Colonic mucosa (tissue), 4 donors: Measurements from ENCODE around the gene GAA. TPM values are rescaled to one million over a fixed set of nuclear protein-coding genes. Genes with fewer than 3 reads are reported as not detected.
A peak's percentile ranks its signal among the peaks of the same experiment; 100 is the strongest.

Experiments
- DNase-seq: peaks from one replicate; pipeline ENCODE4 v3.0.0-alpha.2; 2020
- H3K27ac ChIP-seq: fragments of 200-600 bp; one replicate; pipeline ENCODE4 v1.8.0; 2021
- H3K27me3 ChIP-seq: fragments of 200-600 bp; one replicate; pipeline ENCODE4 v1.8.0; 2021
- H3K36me3 ChIP-seq: fragments of 200-600 bp; one replicate; pipeline ENCODE4 v1.8.0; 2021
- H3K4me1 ChIP-seq: fragments of 200-600 bp; one replicate; pipeline ENCODE4 v1.8.0; 2021; ENCODE audit warnings: mild to moderate bottlenecking
- H3K4me3 ChIP-seq: fragments of 200-600 bp; one replicate; pipeline ENCODE4 v1.8.0; 2021
- H3K9ac ChIP-seq, 2 donors: one replicate each; pipeline ENCODE4 v1.7.0; 2013; ENCODE audit warnings: control low read depth in 2 of 2, low read depth in 2 of 2, low read length in 2 of 2
- H3K9me3 ChIP-seq: fragments of 200-600 bp; one replicate; pipeline ENCODE4 v1.8.0; 2021
- CTCF ChIP-seq: fragments of 200-600 bp; IDR thresholded peaks from one replicate; pipeline ENCODE4 v1.8.0; 2022; ENCODE audit warnings: antibody characterized with exemption, mild to moderate bottlenecking
- intact Hi-C: fragments of 100-400 bp; cut with DNase I; formaldehyde crosslinking; loops from one replicate; pipeline ENCODE4 v1.14.1; 2022
- total RNA-seq, 2 donors: library from RNA; stranded (reverse); fragmentation: NEBNext Ultra II Directional in 1 of 2; extraction: Animal tissue kit (Norgen Biotek cat#: 25700) in 1 of 2; gene quantifications; one replicate each; pipeline ENCODE4 v1.2.1, GENCODE V29; 2021
- donor health status: healthy.
- donor health status: DM: no; HTN: no; CAD: no.
- donor health status: DM: no; HTN: no; CAD: no.

The GAA gene
- total RNA-seq, 2 donors from 2014 or later, result 34.0 to 59.4 TPM

- DNase-seq, result no peak
- Histone ChIP-seq H3K4me3 (no peak overlapping the region), H3K4me1 (no peaks in the 10 kb centered on the region), H3K9ac (no peak overlapping the region), H3K27me3 (no peaks in the 10 kb centered on the region), H3K9me3 (no peaks in the 10 kb centered on the region), H3K27ac (no peak overlapping the region), H3K36me3 (peaks cover 22% of the 10 kb centered on the region)
- intact Hi-C loops, result no loop called here
- TF ChIP-seq CTCF, result no peak
Observed at GRCh38 chr17:80130992-80131391, 29.6 kb downstream of the GAA start.

GRCh38 chr17:80132906-80133625 lies 31.7 kb downstream of the GAA start:
- Histone ChIP-seq H3K27me3 (no peaks in the 10 kb centered on the region), H3K36me3 (peaks cover 37% of the 10 kb centered on the region), H3K9me3 (no peaks in the 10 kb centered on the region), H3K4me1 (no peaks in the 10 kb centered on the region), H3K4me3 (no peak overlapping the region), H3K9ac (no peak overlapping the region), H3K27ac (no peak overlapping the region)
- intact Hi-C loops, result no loop called here
- no peak for TF ChIP-seq CTCF
- DNase-seq, result no peak

- H3K4me1 ChIP-seq, result no peaks in the 10 kb centered on the region
- H3K9ac ChIP-seq, result no peak overlapping the region
- H3K36me3 ChIP-seq, result peaks cover 39% of the 10 kb centered on the region
- no peak overlapping the region for H3K4me3 ChIP-seq
- H3K27ac ChIP-seq, result no peak overlapping the region
- no peaks in the 10 kb centered on the region for H3K27me3 ChIP-seq
- no peak for DNase-seq
- no peak for TF ChIP-seq CTCF
- H3K9me3 ChIP-seq, result no peaks in the 10 kb centered on the region
- intact Hi-C loops, result no loop called here
Observed at GRCh38 chr17:80133626-80133970, 32.2 kb downstream of the GAA start.

- H3K9me3 ChIP-seq, result no peaks in the 10 kb centered on the region
- DNase-seq, result no peak
- intact Hi-C loops, result no loop called here
- TF ChIP-seq CTCF, result no peak
- H3K27ac ChIP-seq, result no peak overlapping the region
- no peaks in the 10 kb centered on the region for H3K4me1 ChIP-seq
- no peak overlapping the region for H3K4me3 ChIP-seq
- no peak overlapping the region for H3K9ac ChIP-seq
- peaks cover 39% of the 10 kb centered on the region for H3K36me3 ChIP-seq
- no peaks in the 10 kb centered on the region for H3K27me3 ChIP-seq
Observed at GRCh38 chr17:80137131-80137530, 35.8 kb downstream of the GAA start.

GRCh38 chr17:80138856-80139426 lies 37.6 kb downstream of the GAA start:
- Histone ChIP-seq H3K36me3 (peaks cover 41% of the 10 kb centered on the region), H3K4me3 (no peak overlapping the region), H3K27ac (peak overlapping the region; percentile 42), H3K9me3 (no peaks in the 10 kb centered on the region), H3K9ac (no peak overlapping the region), H3K4me1 (no peaks in the 10 kb centered on the region), H3K27me3 (no peaks in the 10 kb centered on the region)
- TF ChIP-seq CTCF, result no peak
- peak; percentile 58 for DNase-seq
- intact Hi-C loops, result no loop called here
